HCT116 (cell line): Measurements from ENCODE around the gene SLC44A1. TPM values are rescaled to one million over a fixed set of nuclear protein-coding genes. Genes with fewer than 3 reads are reported as not detected.

Experiments
- ATAC-seq: fragments of 200-7000 bp; cut with Tn5 transposase; 2 replicates; pipeline ENCODE4 v1.9.1; 2020; ENCODE audit warnings: mild to moderate bottlenecking, moderate library complexity
- BruUV-seq: library from RNA; stranded (reverse); fragments of 400-500 nt; replicated peaks from 2 replicates; lab custom pipeline; 2021; lab: Mats Ljungman, UMichigan
- CTCF ChIA-PET: fragments of 300-600 bp; sonication (Branson Sonifier 250); formaldehyde crosslinking; loops from one replicate; lab custom pipeline; 2021; ENCODE audit warnings: antibody characterized with exemption; lab: Charles Lee
- POLR2A ChIA-PET: fragments of 300-600, 350-600 bp; sonication (Branson Sonifier 250); formaldehyde crosslinking; loops from one replicate; lab custom pipeline; 2021; ENCODE audit warnings: antibody characterized with exemption; lab: Charles Lee
- RAD21 ChIA-PET, 2 experiments: fragments of 300-600 bp; sonication (Branson Sonifier 250); formaldehyde crosslinking; loops; one replicate each; lab custom pipeline; 2023; ENCODE audit warnings: low total read pairs in 2 of 2; ENCODE audit not compliant: uncharacterized antibody in 2 of 2, unreplicated experiment in 2 of 2, low non-redundant PET in 1 of 2; lab: Charles Lee
- DNase-seq: peaks from one replicate; pipeline ENCODE4 v3.0.0-alpha.2; 2010; ENCODE audit warnings: low read depth, low spot score
- H2AFZ ChIP-seq: fragments of 200-600 bp; shearing (Covaris generic), sonication (generic); 2 replicates; pipeline ENCODE4 v1.6.1; 2017; ENCODE audit warnings: low read depth, mixed run types, mixed read lengths, antibody characterized with exemption, low read length; ENCODE audit not compliant: poor library complexity, severe bottlenecking
- H3K27ac ChIP-seq: 2 replicates; pipeline ENCODE4 v1.5.1; 2012; ENCODE audit warnings: low read depth, low read length
- H3K27me3 ChIP-seq: fragments of 200-600 bp; sonication (generic); 2 replicates; pipeline ENCODE4 v1.6.1; 2016; ENCODE audit warnings: mixed run types, low read length, mixed read lengths; ENCODE audit not compliant: insufficient read depth
- H3K36me3 ChIP-seq, 2 experiments: fragments of 200-500 bp in 1 of 2; fragments of 200-600 bp in 1 of 2; sonication (Bioruptor generic) in 1 of 2; sonication (generic) in 1 of 2; 2 replicates each; pipeline versions ENCODE4 v1.5.1 to v1.6.1; 2014 to 2016; ENCODE audit warnings: low read length in 2 of 2, inconsistent platforms in 1 of 2, mixed read lengths in 1 of 2, mixed run types in 1 of 2; ENCODE audit not compliant: insufficient read depth in 2 of 2, control insufficient read depth in 1 of 2
- H3K4me1 ChIP-seq, 2 experiments: fragments of 200-600 bp in 1 of 2; sonication (generic) in 1 of 2; 2 replicates each; pipeline versions ENCODE4 v1.5.1 to v1.6.1; 2012 to 2017; ENCODE audit warnings: low read length in 2 of 2, inconsistent platforms in 1 of 2, mild to moderate bottlenecking in 1 of 2, mixed read lengths in 1 of 2, mixed run types in 1 of 2, moderate library complexity in 1 of 2; ENCODE audit not compliant: insufficient read depth in 2 of 2, control insufficient read depth in 1 of 2
- H3K4me2 ChIP-seq: fragments of 200-600 bp; sonication (generic); 2 replicates; pipeline ENCODE4 v1.6.1; 2017; ENCODE audit warnings: mixed run types, low read length, mixed read lengths
- H3K4me3 ChIP-seq, 2 experiments: fragments of 200-600 bp in 1 of 2; sonication (generic) in 1 of 2; replicated peaks in 1 of 2; 2 replicates each; pipeline ENCODE4 v1.5.1; 2011 to 2016; ENCODE audit warnings: low read length in 2 of 2, control low read depth in 1 of 2, low read depth in 1 of 2, mild to moderate bottlenecking in 1 of 2, mixed read lengths in 1 of 2, mixed run types in 1 of 2
- H3K79me2 ChIP-seq: fragments of 200-600 bp; sonication (generic); 2 replicates; pipeline ENCODE4 v1.6.1; 2017; ENCODE audit warnings: mild to moderate bottlenecking, mixed run types, low read length, moderate library complexity, mixed read lengths; ENCODE audit not compliant: insufficient read depth
- H3K9ac ChIP-seq: fragments of 200-600 bp; sonication (generic); 2 replicates; pipeline ENCODE4 v1.6.1; 2016; ENCODE audit warnings: low read length, mixed read lengths
- H3K9me2 ChIP-seq: fragments of 200-600 bp; sonication (generic), shearing (Covaris generic); 2 replicates; pipeline ENCODE4 v1.6.1; 2017; ENCODE audit warnings: mixed run types, mild to moderate bottlenecking, moderate library complexity; ENCODE audit not compliant: insufficient read depth
- H3K9me3 ChIP-seq, 2 experiments: fragments of 200-500 bp in 1 of 2; fragments of 200-600 bp in 1 of 2; sonication (Bioruptor generic) in 1 of 2; sonication (generic) in 1 of 2; 2 replicates each; pipeline ENCODE4 v1.6.1; 2014 to 2017; ENCODE audit warnings: low read length in 2 of 2, mixed read lengths in 2 of 2, inconsistent platforms in 1 of 2, low read depth in 1 of 2, mild to moderate bottlenecking in 1 of 2, mixed run types in 1 of 2, moderate library complexity in 1 of 2; ENCODE audit not compliant: control insufficient read depth in 1 of 2, insufficient read depth in 1 of 2
- H4K20me1 ChIP-seq: fragments of 200-600 bp; sonication (generic), shearing (Covaris generic); 2 replicates; pipeline ENCODE4 v1.6.1; 2017; ENCODE audit warnings: mixed run types, mild to moderate bottlenecking, moderate library complexity; ENCODE audit not compliant: insufficient read depth
- ATF3 ChIP-seq: IDR thresholded peaks from 2 replicates; pipeline ENCODE4 v1.6.1; 2012
- CBX3 ChIP-seq: IDR thresholded peaks from 2 replicates; pipeline ENCODE4 v1.6.1; 2012; ENCODE audit warnings: low read depth
- CEBPB ChIP-seq: IDR thresholded peaks from 2 replicates; pipeline ENCODE4 v1.6.1; 2012; ENCODE audit warnings: low read depth
- CTCF ChIP-seq, 3 experiments: fragments of 200-600 bp in 1 of 3; sonication (generic) in 1 of 3; IDR thresholded peaks in 2 of 3; conservative IDR thresholded peaks in 1 of 3; 2 replicates each; pipeline ENCODE4 v1.5.1; 2012 to 2017; ENCODE audit warnings: low read depth in 2 of 3, low read length in 2 of 3, antibody characterized with exemption in 1 of 3, borderline replicate concordance in 1 of 3, control low read depth in 1 of 3, mild to moderate bottlenecking in 1 of 3, mixed read lengths in 1 of 3, mixed run types in 1 of 3, moderate library complexity in 1 of 3; ENCODE audit not compliant: insufficient read depth in 1 of 3
- EZH2 ChIP-seq: fragments of 200-600 bp; sonication (generic); IDR thresholded peaks from 2 replicates; pipeline ENCODE4 v1.6.1; 2017; ENCODE audit warnings: antibody characterized with exemption, mixed run types
- EZH2phosphoT487 ChIP-seq: fragments of 200-600 bp; IDR thresholded peaks from 2 replicates; pipeline ENCODE4 v1.6.1; 2018; ENCODE audit warnings: antibody characterized with exemption, borderline replicate concordance
- FOSL1 ChIP-seq: IDR thresholded peaks from 2 replicates; pipeline ENCODE4 v1.6.1; 2012; ENCODE audit warnings: low read depth
- JUND ChIP-seq: IDR thresholded peaks from 2 replicates; pipeline ENCODE4 v1.6.1; 2012
- POLR2A ChIP-seq: IDR thresholded peaks from 2 replicates; pipeline ENCODE4 v1.7.0; 2011; ENCODE audit warnings: borderline replicate concordance; ENCODE audit not compliant: insufficient read depth, insufficient read length; ENCODE audit errors: extremely low read depth
- POLR2AphosphoS5 ChIP-seq: IDR thresholded peaks from 2 replicates; pipeline ENCODE4 v1.6.1; 2011; ENCODE audit warnings: mild to moderate bottlenecking, low read depth, low read length, moderate library complexity
- RAD21 ChIP-seq: IDR thresholded peaks from 2 replicates; pipeline ENCODE4 v1.6.1; 2012; ENCODE audit warnings: low read depth, mild to moderate bottlenecking
- SIN3A ChIP-seq: IDR thresholded peaks from 2 replicates; pipeline ENCODE4 v1.6.1; 2012; ENCODE audit warnings: low read depth
- SP1 ChIP-seq: IDR thresholded peaks from 2 replicates; pipeline ENCODE4 v1.6.1; 2012; ENCODE audit warnings: low read depth
- TCF7L2 ChIP-seq: IDR thresholded peaks from 2 replicates; pipeline ENCODE4 v1.7.0; 2011; ENCODE audit warnings: borderline replicate concordance, inconsistent platforms; ENCODE audit not compliant: insufficient read depth, insufficient read length; ENCODE audit errors: extremely low read depth
- YY1 ChIP-seq: IDR thresholded peaks from 2 replicates; pipeline ENCODE4 v1.6.1; 2011; ENCODE audit warnings: low read length, low read depth, moderate library complexity, mild to moderate bottlenecking; ENCODE audit not compliant: insufficient replicate concordance; ENCODE audit errors: extremely low read depth
- ZBTB33 ChIP-seq: IDR thresholded peaks from 2 replicates; pipeline ENCODE4 v1.6.1; 2011; ENCODE audit warnings: mild to moderate bottlenecking, low read length, moderate library complexity; ENCODE audit not compliant: insufficient replicate concordance; ENCODE audit errors: extremely low read depth
- ZNF274 ChIP-seq: fragments of 200-500 bp; sonication (Bioruptor generic); IDR thresholded peaks from 2 replicates; pipeline ENCODE4 v1.6.1; 2014; ENCODE audit warnings: mild to moderate bottlenecking, low read depth, low read length, inconsistent platforms
- intact Hi-C: fragments of 100-400 bp; cut with micrococcal nuclease; formaldehyde crosslinking; loops from 2 replicates; pipeline ENCODE4 v1.10.0; 2022
- total RNA-seq: library from RNA; stranded (reverse); gene quantifications from one replicate; pipeline ENCODE4 v1.2.1, GENCODE V29; 2021; ENCODE audit not compliant: unreplicated experiment
- TF ChIP-seq, protein P1 (sequence below): IDR thresholded peaks from 2 replicates; pipeline ENCODE4 v1.6.1; 2012

SLC44A1 gene
- total RNA-seq, 1 experiment from 2014 or later = 44.1 TPM

- no peak overlapping the region for H3K4me3 ChIP-seq
- 0 out of 4 replicates have a peak, but pooled peaks cover 0 to 3% of the 10 kb centered on the region in 2 experiments for H3K4me1 ChIP-seq
- no peaks in the 10 kb centered on the region for H3K27me3 ChIP-seq
- no peak overlapping the region for H2AFZ ChIP-seq
- no peak for ATAC-seq
- H3K79me2 ChIP-seq = peaks cover 2% of the 10 kb centered on the region; the same call in 1 of the 2 replicates
- H3K9ac ChIP-seq = no peak overlapping the region
- RAD21 ChIA-PET = no interaction called here
- no peak overlapping the region for H3K4me2 ChIP-seq
- H3K9me2 ChIP-seq = 0 out of 2 replicates have a peak, but pooled peaks cover 3% of the 10 kb centered on the region
- H3K36me3 ChIP-seq = no peaks in the 10 kb centered on the region
- intact Hi-C loops = no loop called here
- H3K27ac ChIP-seq = no peak overlapping the region
- no peak for DNase-seq
- H4K20me1 ChIP-seq = no peaks in the 10 kb centered on the region
- CTCF ChIA-PET = no interaction called here
- TF ChIP-seq SIN3A (no peak), JUND (no peak), RAD21 (no peak), YY1 (no peak), ATF3 (no peak), FOSL1 (no peak), EZH2phosphoT487 (no peak)
- TF ChIP-seq, protein P1, sequence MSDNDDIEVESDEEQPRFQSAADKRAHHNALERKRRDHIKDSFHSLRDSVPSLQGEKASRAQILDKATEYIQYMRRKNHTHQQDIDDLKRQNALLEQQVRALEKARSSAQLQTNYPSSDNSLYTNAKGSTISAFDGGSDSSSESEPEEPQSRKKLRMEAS = no peak
- H3K9me3 ChIP-seq = no peaks in the 10 kb centered on the region
- no TSS peak for BruUV-seq
- POLR2A ChIA-PET = no interaction called here
Observed at GRCh38 chr9:105258225-105258737, 13.8 kb downstream of the SLC44A1 start.

DNA sequence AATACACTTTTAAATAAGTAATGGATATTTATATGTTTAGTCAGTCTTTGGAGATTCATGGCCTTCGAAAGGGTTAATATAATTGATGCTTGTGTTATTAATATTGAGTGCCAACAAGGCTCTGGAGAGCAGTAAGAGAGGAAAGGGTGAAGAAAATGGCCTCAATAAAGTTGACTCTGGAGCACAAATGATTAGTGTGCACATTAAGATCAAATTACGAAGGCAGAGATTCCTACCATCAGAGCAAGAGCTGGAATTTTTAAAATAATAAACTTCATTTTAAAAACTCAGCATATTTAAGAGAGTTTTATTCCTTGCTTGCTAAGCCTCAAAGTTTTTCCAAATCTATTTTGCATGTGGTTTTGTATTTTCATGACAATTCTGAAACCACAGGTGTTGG, 14.8 kb downstream of the SLC44A1 start:
- Histone ChIP-seq H3K9ac (no peak overlapping the region), H3K4me3 (no peak overlapping the region), H3K27ac (no peak overlapping the region), H3K9me2 (0 out of 2 replicates have a peak, but pooled peaks cover 3% of the 10 kb centered on the region), H3K79me2 (no peaks in the 10 kb centered on the region; the same call in 1 of the 2 replicates), H4K20me1 (no peaks in the 10 kb centered on the region), H3K9me3 (no peaks in the 10 kb centered on the region), H3K36me3 (no peaks in the 10 kb centered on the region), H3K4me1 (peaks cover 0 to 5% of the 10 kb centered on the region in 2 experiments; a peak in 1 of 4 replicates), H3K4me2 (no peak overlapping the region), H3K27me3 (no peaks in the 10 kb centered on the region), H2AFZ (no peak overlapping the region)
- ChIA-PET POLR2A (no interaction called here), CTCF (no interaction called here), RAD21 (no interaction called here)
- DNase-seq (no peak), ATAC-seq (no peak)
- no TSS peak for BruUV-seq
- intact Hi-C loops = no loop called here
- no peak for TF ChIP-seq TCF7L2
- no peak for TF ChIP-seq CTCF (IDR thresholded peaks at IDR 0.05 in 2 of 3, conservative IDR thresholded peaks at IDR 0.05 in 1 of 3; ENCODE audit: borderline replicate concordance in 1 of 3, insufficient read depth in 1 of 3, low read depth in 2 of 3, low read length in 2 of 3)
- no peak for TF ChIP-seq POLR2A
- TF ChIP-seq ZNF274 = no peak
- TF ChIP-seq CBX3 = no peak
- TF ChIP-seq EZH2 = no peak
- no peak for TF ChIP-seq ZBTB33
- TF ChIP-seq JUND = no peak
- TF ChIP-seq FOSL1 = no peak
- no peak for TF ChIP-seq CEBPB
- TF ChIP-seq POLR2AphosphoS5 = no peak
- no peak for TF ChIP-seq SP1
- TF ChIP-seq SIN3A = no peak
